GM12891 (cell line): ENCODE measurements around the gene PRSS48.

Experiments used
- POLR2A ChIP-seq: IDR thresholded peaks from 2 replicates; pipeline ENCODE4 v1.6.1; 2011; ENCODE audit warnings: low read depth, low read length, control low read depth
- POLR2AphosphoS5 ChIP-seq: IDR thresholded peaks from 2 replicates; pipeline ENCODE4 v1.6.1; 2011; ENCODE audit warnings: low read depth, low read length, control low read depth
- POU2F2 ChIP-seq: IDR thresholded peaks from 2 replicates; pipeline ENCODE4 v1.6.1; 2011; ENCODE audit warnings: low read depth, mild to moderate bottlenecking, control low read depth, low read length, moderate library complexity
- SPI1 ChIP-seq: IDR thresholded peaks from 2 replicates; pipeline ENCODE4 v1.6.1; 2011; ENCODE audit warnings: low read depth, low read length, control low read depth
- TAF1 ChIP-seq: IDR thresholded peaks from 2 replicates; pipeline ENCODE4 v1.6.1; 2011; ENCODE audit warnings: low read depth, low read length, control low read depth

DNA sequence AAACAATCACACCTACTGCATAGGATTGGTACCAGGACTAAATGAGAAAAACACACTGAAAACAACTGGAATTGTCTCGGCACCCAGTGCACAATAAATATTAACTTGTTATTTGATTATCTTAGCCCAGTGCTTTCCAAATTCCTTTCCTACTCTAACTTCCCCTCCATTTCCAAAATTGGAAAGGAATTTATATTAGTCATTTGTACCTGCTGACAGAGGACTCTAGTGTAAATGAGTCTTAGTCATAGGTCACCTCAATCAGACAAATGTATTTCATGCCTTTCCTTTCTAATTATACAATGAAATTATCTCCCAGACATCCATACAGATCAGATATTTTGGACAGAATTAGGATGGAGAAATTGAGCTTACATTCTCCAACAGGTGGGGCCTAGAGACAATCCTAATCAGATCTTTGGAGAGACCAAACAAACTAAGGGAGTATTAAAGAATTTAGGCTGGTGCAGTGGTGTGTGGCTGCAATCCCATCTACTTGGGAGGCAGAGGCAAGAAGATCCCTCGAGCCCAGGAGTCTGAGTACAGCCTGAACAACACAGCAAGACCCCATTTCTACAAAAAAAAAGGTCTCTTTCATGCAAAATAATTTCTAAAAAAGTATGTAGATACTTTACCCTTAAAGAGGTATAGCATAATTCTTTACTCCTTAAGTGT, 38.4 kb downstream of the PRSS48 start:
- TF ChIP-seq POLR2A (no peak), POU2F2 (no peak), POLR2AphosphoS5 (no peak), SPI1 (no peak), TAF1 (no peak)
